Measurements from ENCODE around the gene FAAP20.

- TF ChIP-seq, protein P1, sequence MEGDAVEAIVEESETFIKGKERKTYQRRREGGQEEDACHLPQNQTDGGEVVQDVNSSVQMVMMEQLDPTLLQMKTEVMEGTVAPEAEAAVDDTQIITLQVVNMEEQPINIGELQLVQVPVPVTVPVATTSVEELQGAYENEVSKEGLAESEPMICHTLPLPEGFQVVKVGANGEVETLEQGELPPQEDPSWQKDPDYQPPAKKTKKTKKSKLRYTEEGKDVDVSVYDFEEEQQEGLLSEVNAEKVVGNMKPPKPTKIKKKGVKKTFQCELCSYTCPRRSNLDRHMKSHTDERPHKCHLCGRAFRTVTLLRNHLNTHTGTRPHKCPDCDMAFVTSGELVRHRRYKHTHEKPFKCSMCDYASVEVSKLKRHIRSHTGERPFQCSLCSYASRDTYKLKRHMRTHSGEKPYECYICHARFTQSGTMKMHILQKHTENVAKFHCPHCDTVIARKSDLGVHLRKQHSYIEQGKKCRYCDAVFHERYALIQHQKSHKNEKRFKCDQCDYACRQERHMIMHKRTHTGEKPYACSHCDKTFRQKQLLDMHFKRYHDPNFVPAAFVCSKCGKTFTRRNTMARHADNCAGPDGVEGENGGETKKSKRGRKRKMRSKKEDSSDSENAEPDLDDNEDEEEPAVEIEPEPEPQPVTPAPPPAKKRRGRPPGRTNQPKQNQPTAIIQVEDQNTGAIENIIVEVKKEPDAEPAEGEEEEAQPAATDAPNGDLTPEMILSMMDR (IDR thresholded peaks at IDR 0.05; ENCODE audit: insufficient read depth, low read depth, low read length) = no peak
- no peak for TF ChIP-seq EZH2 (IDR thresholded peaks at IDR 0.05; ENCODE audit: insufficient read depth, low read length)
These were observed 10.0 kb downstream of the FAAP20 start for GRCh38 chr1:2184531-2184930.
